Activated CD4-positive, alpha-beta T cell treated with anti-CD3 and anti-CD28 coated beads for 36 hours (primary cell): ENCODE data around the gene KRT28. TPM values are rescaled to one million over a fixed set of nuclear protein-coding genes. Genes with fewer than 3 reads are reported as not detected.

ENCODE experiments used
- ATAC-seq: fragments of 200-7000 bp; cut with Tn5 transposase; one replicate; pipeline ENCODE4 v1.10.0; 2021; ENCODE audit warnings: mild to moderate bottlenecking, moderate library complexity
- CTCF ChIA-PET: fragments of 350-600 bp; sonication (Branson Sonifier 250); formaldehyde crosslinking; loops from one replicate; lab custom pipeline; 2021; ENCODE audit warnings: antibody characterized with exemption; lab: Charles Lee
- POLR2A ChIA-PET: fragments of 350-600 bp; sonication (Branson Sonifier 250); formaldehyde crosslinking; loops from one replicate; lab custom pipeline; 2021; ENCODE audit warnings: antibody characterized with exemption, inconsistent platforms; lab: Charles Lee
- DNase-seq: peaks from one replicate; pipeline ENCODE4 v3.0.0-alpha.2; 2020
- H3K27ac Mint-ChIP-seq: one replicate; pipeline ENCODE4 v1.8.0; 2021; ENCODE audit warnings: mixed read lengths
- H3K27me3 Mint-ChIP-seq: one replicate; pipeline ENCODE4 v1.8.0; 2021; ENCODE audit warnings: mixed read lengths
- H3K36me3 Mint-ChIP-seq: one replicate; pipeline ENCODE4 v1.8.0; 2021; ENCODE audit warnings: low read depth, mixed read lengths
- H3K4me1 Mint-ChIP-seq: one replicate; pipeline ENCODE4 v1.8.0; 2021; ENCODE audit warnings: mixed read lengths
- H3K4me3 Mint-ChIP-seq: one replicate; pipeline ENCODE4 v1.8.0; 2021; ENCODE audit warnings: mild to moderate bottlenecking, moderate library complexity, mixed read lengths
- H3K9me3 Mint-ChIP-seq: one replicate; pipeline ENCODE4 v1.8.0; 2021; ENCODE audit warnings: low read depth, mixed read lengths
- intact Hi-C, 2 experiments: fragments of 100-400 bp; cut with DNase I in 1 of 2; cut with micrococcal nuclease in 1 of 2; formaldehyde crosslinking; loops; one replicate each; pipeline versions ENCODE4 v1.14.2 to v1.15.1; 2022 to 2024; cut with DNase I, micrococcal nuclease
- total RNA-seq, 2 experiments: library from RNA; stranded (reverse); gene quantifications; one replicate each; pipeline ENCODE4 v1.2.3, GENCODE V29; 2021

The KRT28 gene
- not detected for total RNA-seq

DNA sequence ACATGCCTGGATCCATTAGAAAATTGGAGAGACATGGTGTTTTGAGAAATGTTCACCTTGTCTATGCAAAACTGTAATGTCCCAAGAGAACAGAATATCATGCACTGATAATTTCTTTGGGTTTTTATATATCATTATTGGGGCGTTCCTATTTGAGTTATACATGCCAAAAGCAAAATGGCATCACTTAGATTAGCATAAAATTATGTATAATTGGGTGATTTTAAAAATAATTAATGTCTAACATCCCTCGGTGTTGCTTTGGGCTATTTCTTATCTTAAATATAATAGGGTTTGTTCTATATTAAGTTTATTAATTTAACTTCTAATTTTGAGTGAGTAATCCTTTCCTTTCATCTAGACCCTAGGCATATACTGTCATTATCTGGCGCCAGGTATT, at the start of gene KRT28:
TSS of gene KRT28 (minus strand) at position 101 of the 400 bp plus-strand sequence. CDS start at position 35, 66 bp downstream.
- no peaks in the 10 kb centered on the region for H3K36me3 Mint-ChIP-seq
- H3K27me3 Mint-ChIP-seq = peaks cover 22% of the 10 kb centered on the region
- no peak within 1 kb of the TSS for H3K4me3 Mint-ChIP-seq
- DNase-seq (no peak), ATAC-seq (no peak)
- ChIA-PET CTCF (no interaction called here), POLR2A (no interaction called here)
- no peak within 1 kb of the TSS for H3K27ac Mint-ChIP-seq
- intact Hi-C loops = loop anchor here (5.0 to 10.0 kb wide), 4 partner anchors 105 to 847 kb away; no protein-coding TSS in a partner anchor
- peaks cover 2% of the 10 kb centered on the region for H3K4me1 Mint-ChIP-seq
- H3K9me3 Mint-ChIP-seq = no peaks in the 10 kb centered on the region

DNA sequence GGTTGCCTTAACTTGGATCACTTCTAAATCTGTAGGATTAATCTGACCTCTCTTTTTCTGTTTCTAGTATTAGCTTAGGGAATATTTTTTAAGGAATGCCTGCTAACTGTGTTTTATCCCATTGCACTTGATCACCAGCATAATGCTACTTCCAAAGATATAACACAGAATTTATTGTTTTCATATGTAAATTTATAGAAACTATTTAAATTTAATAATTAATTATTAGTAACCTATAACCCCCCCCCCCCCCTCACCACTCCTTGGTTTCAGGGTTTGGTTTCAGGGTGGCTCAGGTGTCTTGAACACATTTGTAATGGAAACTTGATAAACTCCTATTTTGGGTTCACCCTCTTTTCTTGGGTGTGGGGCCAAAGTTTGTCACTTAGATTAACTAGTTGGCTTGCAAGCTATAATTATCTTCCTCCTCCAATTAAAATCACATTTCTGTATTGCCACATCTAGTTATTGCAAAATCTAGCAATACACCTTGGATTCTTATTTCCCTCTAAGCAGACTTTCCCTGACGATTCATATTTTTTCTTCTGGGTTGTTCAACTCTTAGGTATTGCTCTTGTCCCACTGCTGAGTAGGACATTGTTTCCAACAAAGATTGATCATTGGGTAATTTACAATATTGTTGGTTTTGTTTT, 49.0 kb upstream of the KRT28 start:
- POLR2A ChIA-PET = no interaction called here
- intact Hi-C loops = no loop called here
- ATAC-seq (no peak), DNase-seq (no peak)
- H3K9me3 Mint-ChIP-seq = no peaks in the 10 kb centered on the region
- no peaks in the 10 kb centered on the region for H3K36me3 Mint-ChIP-seq
- H3K4me3 Mint-ChIP-seq = no peak overlapping the region
- CTCF ChIA-PET = interaction anchor here (0.5 to 1.7 kb wide), 3 partner anchors 11 to 556 kb away, joined by 3 to 4 read pairs (median 3); no protein-coding TSS in a partner anchor
- H3K4me1 Mint-ChIP-seq = no peaks in the 10 kb centered on the region
- peaks cover 28% of the 10 kb centered on the region for H3K27me3 Mint-ChIP-seq
- H3K27ac Mint-ChIP-seq = no peak overlapping the region

DNA sequence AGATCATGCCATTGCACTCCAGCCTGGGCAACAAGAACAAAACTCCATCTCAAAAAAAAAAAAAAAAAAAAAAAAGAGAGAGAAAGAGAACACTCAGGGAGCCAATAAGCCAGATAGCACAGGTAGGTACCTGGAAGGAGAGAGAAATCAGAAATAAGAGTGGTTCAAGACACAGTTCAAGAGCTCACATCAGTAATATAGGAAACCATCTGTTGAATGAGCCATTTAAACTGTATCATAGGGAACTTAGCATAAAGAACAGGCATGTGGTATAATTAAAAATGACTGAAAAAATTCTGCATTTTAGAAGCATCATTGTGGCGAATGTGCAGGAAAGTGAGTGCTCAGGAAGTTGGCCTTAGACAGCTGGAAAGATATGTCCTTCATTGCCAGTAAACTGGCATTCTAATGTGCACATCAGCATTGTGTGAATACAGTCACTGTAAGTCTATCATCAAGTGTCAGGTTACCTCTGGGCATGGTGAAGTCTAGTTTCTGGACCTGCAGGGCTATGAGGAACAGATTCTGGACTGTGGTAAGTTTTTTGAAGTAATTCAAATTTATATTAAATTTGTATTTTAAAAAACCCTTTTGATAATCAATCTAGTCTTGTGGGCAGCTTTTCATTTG, 46.9 kb upstream of the KRT28 start:
- H3K4me1 Mint-ChIP-seq = no peaks in the 10 kb centered on the region
- no peaks in the 10 kb centered on the region for H3K36me3 Mint-ChIP-seq
- intact Hi-C loops = no loop called here
- ChIA-PET CTCF (interaction anchor here (1.0 kb wide), 1 partner anchor 13 kb away, joined by 5 read pairs; no protein-coding TSS in a partner anchor), POLR2A (no interaction called here)
- H3K9me3 Mint-ChIP-seq = no peaks in the 10 kb centered on the region
- H3K4me3 Mint-ChIP-seq = no peak overlapping the region
- ATAC-seq (no peak), DNase-seq (no peak)
- H3K27ac Mint-ChIP-seq = no peak overlapping the region
- peaks cover 25% of the 10 kb centered on the region for H3K27me3 Mint-ChIP-seq

DNA sequence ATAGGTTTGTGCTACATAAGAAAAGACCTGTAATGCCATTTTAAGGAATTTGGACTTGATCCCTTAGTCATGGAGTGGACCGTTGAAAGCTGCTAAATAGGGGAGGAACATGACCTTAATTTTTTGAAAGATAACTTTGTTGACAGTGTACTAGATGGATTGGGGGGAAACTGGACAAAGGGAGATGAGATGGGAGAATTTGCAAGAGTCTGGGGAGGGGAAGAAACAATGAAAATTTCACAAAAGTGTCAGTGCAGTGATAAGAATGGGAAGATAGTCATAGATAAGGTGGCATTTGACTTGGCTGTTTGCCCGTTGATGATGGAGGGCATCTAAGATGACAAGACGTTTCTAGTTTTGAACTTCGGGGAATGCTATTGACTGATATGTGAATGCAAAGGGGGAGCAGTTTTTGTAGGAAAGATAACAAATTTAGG, 44.9 kb upstream of the KRT28 start:
- ChIA-PET CTCF (interaction anchor here (0.8 to 1.1 kb wide), 2 partner anchors 11 to 39 kb away, joined by 3 to 4 read pairs; no protein-coding TSS in a partner anchor), POLR2A (no interaction called here)
- Mint-ChIP-seq H3K36me3 (no peaks in the 10 kb centered on the region), H3K9me3 (no peaks in the 10 kb centered on the region), H3K4me3 (no peak overlapping the region), H3K27me3 (peaks cover 23% of the 10 kb centered on the region), H3K27ac (no peak overlapping the region), H3K4me1 (no peaks in the 10 kb centered on the region)
- intact Hi-C loops = no loop called here
- ATAC-seq (no peak), DNase-seq (no peak)

DNA sequence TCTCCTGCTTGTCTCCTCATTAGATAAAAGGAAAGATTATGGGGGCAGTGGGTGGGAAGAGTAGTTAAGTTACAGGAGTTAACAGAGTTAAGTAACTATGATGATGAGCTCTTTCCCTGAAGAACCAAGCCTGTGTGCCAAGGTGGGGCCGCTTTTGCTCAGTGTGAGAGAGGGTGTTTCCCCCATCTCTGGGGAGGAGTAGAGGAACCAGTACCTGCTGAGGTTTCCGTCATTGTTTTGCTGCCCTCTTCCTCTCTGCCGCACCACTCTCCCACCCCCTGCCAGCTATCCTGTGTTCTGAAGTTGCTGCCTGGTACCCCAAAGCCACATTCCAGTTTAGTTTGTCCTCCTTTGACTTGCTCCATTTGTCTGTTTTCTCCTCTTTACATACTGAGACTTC, 43.5 kb upstream of the KRT28 start:
- intact Hi-C loops = no loop called here
- Mint-ChIP-seq H3K4me3 (no peak overlapping the region), H3K9me3 (no peaks in the 10 kb centered on the region), H3K27ac (no peak overlapping the region), H3K4me1 (no peaks in the 10 kb centered on the region), H3K27me3 (peaks cover 22% of the 10 kb centered on the region), H3K36me3 (no peaks in the 10 kb centered on the region)
- POLR2A ChIA-PET = no interaction called here
- DNase-seq = no peak
- ATAC-seq = no peak
- CTCF ChIA-PET = interaction anchor here (1.1 to 1.7 kb wide), 4 partner anchors 8 to 14 kb away, joined by 4 to 5 read pairs (median 4); no protein-coding TSS in a partner anchor

- Mint-ChIP-seq H3K27me3 (peaks cover 20% of the 10 kb centered on the region), H3K36me3 (no peaks in the 10 kb centered on the region), H3K9me3 (no peaks in the 10 kb centered on the region), H3K27ac (no peak overlapping the region), H3K4me1 (no peaks in the 10 kb centered on the region), H3K4me3 (no peak overlapping the region)
- no peak for DNase-seq
- intact Hi-C loops = no loop called here
- no peak for ATAC-seq
- ChIA-PET CTCF (interaction anchor here (0.6 kb wide), 1 partner anchor 16 kb away, joined by 3 read pairs; no protein-coding TSS in a partner anchor), POLR2A (interaction anchor here (0.5 kb wide), 1 partner anchor 820 kb away, joined by 4 read pairs; no protein-coding TSS in a partner anchor)
Observed at GRCh38 chr17:40841246-40841645, 41.5 kb upstream of the KRT28 start.

- Mint-ChIP-seq H3K9me3 (no peaks in the 10 kb centered on the region), H3K4me1 (no peaks in the 10 kb centered on the region), H3K36me3 (peaks cover 9% of the 10 kb centered on the region), H3K27me3 (peaks cover 7% of the 10 kb centered on the region), H3K4me3 (no peak overlapping the region), H3K27ac (no peak overlapping the region)
- ATAC-seq = no peak
- ChIA-PET CTCF (interaction anchor here (1.0 kb wide), 1 partner anchor 34 kb away, joined by 3 read pairs; no protein-coding TSS in a partner anchor), POLR2A (no interaction called here)
- intact Hi-C loops = no loop called here
- DNase-seq = no peak
Observed at GRCh38 chr17:40839194-40839593, 39.4 kb upstream of the KRT28 start.

GRCh38 chr17:40836020-40836419, 36.3 kb upstream of the KRT28 start:
- H3K27ac Mint-ChIP-seq = no peak overlapping the region
- no peaks in the 10 kb centered on the region for H3K9me3 Mint-ChIP-seq
- POLR2A ChIA-PET = no interaction called here

DNA sequence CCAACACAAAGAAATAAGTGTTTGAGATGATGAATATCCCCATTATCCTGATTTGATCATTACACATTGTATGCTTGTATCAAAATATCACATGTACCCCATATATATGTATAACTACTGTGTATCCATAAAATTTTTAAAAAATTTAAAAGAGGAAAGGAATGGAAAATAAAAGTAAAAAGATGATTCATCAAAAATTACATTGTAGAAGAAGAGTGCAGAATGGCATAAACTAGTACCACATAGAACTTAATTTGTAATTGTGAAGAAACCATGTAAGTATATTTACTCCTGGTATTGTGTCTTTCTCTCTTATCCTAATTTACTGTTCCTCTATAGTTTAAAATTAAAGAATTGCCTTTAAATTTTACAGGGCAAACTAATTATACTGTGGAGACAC, 34.1 kb upstream of the KRT28 start:
- Mint-ChIP-seq H3K27ac (no peak overlapping the region), H3K36me3 (peaks cover 13% of the 10 kb centered on the region), H3K27me3 (no peaks in the 10 kb centered on the region), H3K4me3 (no peak overlapping the region), H3K9me3 (no peaks in the 10 kb centered on the region), H3K4me1 (peaks cover 4% of the 10 kb centered on the region)
- intact Hi-C loops = no loop called here
- ATAC-seq (no peak), DNase-seq (no peak)
- POLR2A ChIA-PET = no interaction called here
- CTCF ChIA-PET = interaction anchor here (0.9 kb wide), 1 partner anchor 13 kb away, joined by 5 read pairs; no protein-coding TSS in a partner anchor

More at GRCh38 chr17:40836020-40836419, 36.3 kb upstream of the KRT28 start:
- H3K4me1 Mint-ChIP-seq = peaks cover 4% of the 10 kb centered on the region
- H3K27me3 Mint-ChIP-seq = no peaks in the 10 kb centered on the region
- CTCF ChIA-PET = interaction anchor here (0.7 kb wide), 1 partner anchor 685 kb away, joined by 3 read pairs; no protein-coding TSS in a partner anchor
- DNase-seq = no peak
- no peak overlapping the region for H3K4me3 Mint-ChIP-seq
- no peak for ATAC-seq
- intact Hi-C loops = no loop called here
- H3K36me3 Mint-ChIP-seq = peaks cover 9% of the 10 kb centered on the region

DNA sequence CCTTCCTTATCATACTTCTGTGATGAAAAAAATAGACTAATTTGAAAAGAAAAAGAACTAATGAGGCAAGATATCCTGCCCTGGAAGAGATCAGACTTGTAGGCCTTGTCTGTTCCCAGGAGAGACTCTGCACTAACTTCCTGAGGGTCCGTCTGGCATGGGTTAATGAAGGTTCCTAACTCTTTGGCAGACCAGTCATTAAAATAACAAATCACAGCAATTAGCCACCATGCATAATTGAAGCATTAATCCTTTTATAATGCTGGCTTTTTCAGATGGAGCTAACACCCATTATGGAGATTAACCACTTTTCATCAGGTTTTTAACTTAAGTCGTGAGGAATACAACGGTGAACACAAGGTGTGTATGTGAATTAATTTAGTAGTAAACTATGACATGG, 33.1 kb upstream of the KRT28 start:
- CTCF ChIA-PET = interaction anchor here (0.6 to 1.5 kb wide), 4 partner anchors 10 to 1347 kb away, joined by 4 to 5 read pairs (median 4); partner anchors contain the start of gene KRT10
- Mint-ChIP-seq H3K27ac (no peak overlapping the region), H3K27me3 (no peaks in the 10 kb centered on the region), H3K4me3 (no peak overlapping the region), H3K36me3 (peaks cover 13% of the 10 kb centered on the region), H3K4me1 (peaks cover 6% of the 10 kb centered on the region), H3K9me3 (no peaks in the 10 kb centered on the region)
- intact Hi-C loops = no loop called here
- DNase-seq (no peak), ATAC-seq (no peak)
- POLR2A ChIA-PET = interaction anchor here (0.9 kb wide), 1 partner anchor 53 kb away, joined by 3 read pairs; no protein-coding TSS in a partner anchor

- DNase-seq (no peak), ATAC-seq (no peak)
- H3K4me3 Mint-ChIP-seq = no peak overlapping the region
- intact Hi-C loops = no loop called here
- peaks cover 16% of the 10 kb centered on the region for H3K4me1 Mint-ChIP-seq
- no peaks in the 10 kb centered on the region for H3K9me3 Mint-ChIP-seq
- ChIA-PET CTCF (interaction anchor here (0.6 to 1.0 kb wide), 2 partner anchors 11 to 306 kb away, joined by 3 to 4 read pairs; no protein-coding TSS in a partner anchor), POLR2A (no interaction called here)
- no peak overlapping the region for H3K27ac Mint-ChIP-seq
- H3K36me3 Mint-ChIP-seq = peaks cover 10% of the 10 kb centered on the region
- peaks cover 2% of the 10 kb centered on the region for H3K27me3 Mint-ChIP-seq
Observed at GRCh38 chr17:40830085-40830776, 30.5 kb upstream of the KRT28 start.
